Activated T-helper 9 cell treated with anti-CD3 and anti-CD28 coated beads, Interleukin-2, amount 50 U/mL, for 16 hours (primary cell): ENCODE results near the gene UBE2H.
"Not testable (repeated sequence)": the region's sequence is repeated elsewhere in the genome, so short reads cannot be mapped to it uniquely, and the experiment has no call there.

Source experiments
- DNase-seq: peaks from one replicate; pipeline ENCODE4 v3.0.0-alpha.2; 2020; ENCODE audit warnings: low read depth

Gene UBE2H

DNA sequence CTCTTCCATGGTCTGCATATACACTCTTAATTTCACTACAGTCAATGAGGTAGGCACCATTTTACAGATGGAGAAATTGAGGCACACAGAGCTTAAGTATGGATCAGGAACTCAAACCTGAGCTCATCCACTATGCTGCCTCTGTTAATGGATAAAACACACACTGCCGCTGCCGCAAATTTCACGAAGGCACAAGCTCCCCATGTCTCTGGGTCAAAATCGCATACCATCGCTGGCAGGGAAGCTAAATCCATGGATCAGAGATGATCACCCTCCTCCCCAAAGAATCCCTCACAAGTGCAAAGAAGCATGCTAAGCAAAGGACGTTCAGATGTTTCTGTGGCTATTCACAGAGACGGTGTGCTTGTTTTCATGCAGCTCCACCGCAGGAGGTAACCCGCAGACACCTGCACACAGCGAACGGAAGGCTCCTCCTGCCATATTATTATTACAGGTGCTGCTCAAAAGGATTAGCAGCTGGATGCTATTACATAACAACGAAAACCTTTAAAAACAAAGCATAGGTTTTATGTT is 109.3 kb downstream of the UBE2H start:
- DNase-seq = no peak

DNA sequence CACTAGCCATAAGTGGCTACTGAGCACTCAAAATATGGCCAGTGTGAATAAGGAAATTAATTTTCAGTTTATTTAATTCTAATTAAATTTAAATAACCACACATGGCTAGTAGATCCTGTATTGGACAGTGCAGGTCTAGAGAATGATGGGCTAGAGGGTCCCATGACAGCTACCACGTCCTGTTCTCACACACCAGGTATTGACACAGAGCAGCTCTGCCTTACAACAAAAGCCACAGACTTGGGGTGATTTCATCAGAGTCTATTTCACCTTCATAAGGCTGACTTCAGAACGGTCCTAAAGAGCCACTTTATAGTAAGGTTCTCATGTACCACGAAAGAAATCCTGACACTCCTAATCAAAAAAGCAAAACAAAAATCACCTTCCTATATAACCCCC is 111.3 kb downstream of the UBE2H start:
- DNase-seq = no peak

DNA sequence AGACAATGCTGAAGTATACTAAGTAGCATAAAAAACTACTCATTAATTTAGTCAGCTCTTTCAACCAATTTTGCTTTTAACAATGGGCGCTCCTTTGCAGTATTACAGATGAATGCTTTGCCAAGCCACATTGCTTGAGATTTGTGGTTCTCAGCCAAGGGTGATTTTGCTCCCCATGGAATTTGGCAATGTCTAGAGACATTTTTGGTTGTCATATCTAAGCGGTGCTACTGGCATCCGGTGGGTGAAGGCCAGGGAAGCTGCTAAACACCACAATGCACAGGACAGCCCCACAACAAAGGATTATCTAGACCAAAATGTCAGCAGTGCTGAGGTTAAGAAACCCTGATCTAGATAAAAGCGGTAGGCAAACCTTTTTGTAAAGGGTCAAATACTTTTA is 112.0 kb downstream of the UBE2H start:
- DNase-seq = no peak

DNA sequence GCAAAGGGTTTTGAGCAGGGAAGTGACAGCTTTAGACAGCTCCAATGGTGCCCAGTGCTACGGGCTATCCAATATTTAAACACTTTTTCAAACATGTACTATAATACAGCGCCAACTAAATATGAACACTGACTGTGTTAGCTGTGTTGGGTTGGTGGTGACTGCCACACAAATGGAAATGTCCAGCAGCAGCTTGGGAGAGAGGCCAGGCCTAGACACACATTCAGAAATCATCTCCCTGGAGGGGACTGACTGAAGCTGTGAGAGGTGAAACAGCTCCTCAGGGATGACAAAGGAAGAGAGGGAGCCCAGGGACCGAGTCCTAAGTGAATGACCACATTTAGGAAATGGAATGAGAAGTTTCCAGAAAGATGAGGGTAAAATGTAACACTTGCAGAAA is 115.8 kb downstream of the UBE2H start:
- no peak for DNase-seq

DNA sequence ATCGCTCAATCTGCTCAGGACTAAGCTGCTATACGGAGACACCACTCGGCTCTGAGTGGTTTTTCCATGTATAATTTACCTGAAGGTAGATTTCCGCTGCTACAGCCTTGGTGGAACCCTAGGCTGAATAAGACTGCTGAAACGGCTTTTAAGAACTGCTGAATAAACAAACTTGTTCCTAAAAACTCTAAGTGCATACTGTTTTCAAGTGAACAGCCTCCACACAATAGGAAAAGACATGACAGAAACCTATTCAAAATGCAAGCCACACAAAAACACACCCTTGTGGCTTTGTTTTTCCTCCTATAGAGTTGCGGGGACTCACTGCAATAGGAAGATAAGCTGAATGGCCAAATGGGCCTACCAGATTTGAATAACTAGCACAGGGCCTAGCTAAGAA is 117.2 kb downstream of the UBE2H start:
- DNase-seq = no peak

DNA sequence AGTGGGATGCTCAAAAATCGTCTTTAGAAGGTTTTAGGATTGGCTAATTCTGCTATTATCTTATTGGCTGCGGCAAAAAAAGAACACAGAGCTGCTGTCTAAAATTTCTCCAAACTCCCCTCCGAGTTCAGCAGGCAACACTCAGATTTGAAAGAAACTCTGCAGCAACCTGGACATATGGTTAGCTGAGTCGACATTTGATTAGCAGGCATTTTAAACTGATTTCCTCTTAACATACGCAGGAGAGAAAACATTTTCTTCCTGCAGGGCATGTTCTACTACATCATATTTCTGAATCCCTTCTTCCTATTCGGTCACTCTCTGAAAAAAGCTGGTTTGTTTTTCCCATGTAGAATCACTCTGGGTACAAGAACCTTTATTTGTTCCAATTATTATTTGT is 119.4 kb downstream of the UBE2H start:
- not testable (repeated sequence) for DNase-seq

DNA sequence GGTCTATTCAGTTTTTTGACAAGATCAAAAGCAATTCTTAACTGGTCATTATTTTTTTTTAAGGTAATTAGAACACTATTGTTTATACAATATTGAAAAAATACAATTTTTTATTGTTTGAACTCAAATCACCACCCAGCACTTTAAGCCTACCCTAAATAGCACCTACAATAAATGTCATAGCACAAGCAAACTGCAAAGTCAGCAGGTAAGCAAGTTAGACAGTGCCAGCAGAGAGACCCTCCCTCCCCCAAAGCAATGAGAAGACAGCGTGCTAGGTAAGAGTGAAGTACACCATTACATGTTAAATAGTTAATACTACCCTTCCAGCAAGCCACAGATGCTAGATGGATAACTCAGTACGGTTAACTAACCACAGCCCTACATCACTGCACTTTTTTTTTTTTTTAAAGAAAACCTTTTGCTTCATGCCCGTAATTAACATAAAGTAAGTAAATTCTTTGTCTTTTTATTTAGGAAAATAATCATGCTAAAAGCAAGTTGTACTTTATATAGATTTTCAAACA is 120.0 kb downstream of the UBE2H start:
- DNase-seq = no peak

DNA sequence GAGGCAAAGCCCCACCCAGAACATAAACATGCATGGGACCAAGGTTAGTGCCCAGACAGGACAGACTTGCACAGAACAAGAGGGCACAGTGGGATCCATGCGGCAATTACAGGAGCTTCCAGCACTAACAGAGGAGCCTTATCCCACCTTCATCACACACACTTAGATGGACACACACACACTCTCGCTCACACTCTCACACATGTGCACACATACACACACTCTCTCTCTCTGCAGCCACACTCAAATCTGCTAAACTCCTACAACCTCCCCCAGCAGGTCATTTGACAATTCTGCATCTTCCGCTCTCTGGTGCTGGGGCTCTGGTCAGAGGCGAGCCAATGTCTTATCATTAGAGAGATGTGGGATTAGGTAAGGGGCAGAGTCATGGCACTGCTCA is 120.5 kb downstream of the UBE2H start:
- no peak for DNase-seq

DNA sequence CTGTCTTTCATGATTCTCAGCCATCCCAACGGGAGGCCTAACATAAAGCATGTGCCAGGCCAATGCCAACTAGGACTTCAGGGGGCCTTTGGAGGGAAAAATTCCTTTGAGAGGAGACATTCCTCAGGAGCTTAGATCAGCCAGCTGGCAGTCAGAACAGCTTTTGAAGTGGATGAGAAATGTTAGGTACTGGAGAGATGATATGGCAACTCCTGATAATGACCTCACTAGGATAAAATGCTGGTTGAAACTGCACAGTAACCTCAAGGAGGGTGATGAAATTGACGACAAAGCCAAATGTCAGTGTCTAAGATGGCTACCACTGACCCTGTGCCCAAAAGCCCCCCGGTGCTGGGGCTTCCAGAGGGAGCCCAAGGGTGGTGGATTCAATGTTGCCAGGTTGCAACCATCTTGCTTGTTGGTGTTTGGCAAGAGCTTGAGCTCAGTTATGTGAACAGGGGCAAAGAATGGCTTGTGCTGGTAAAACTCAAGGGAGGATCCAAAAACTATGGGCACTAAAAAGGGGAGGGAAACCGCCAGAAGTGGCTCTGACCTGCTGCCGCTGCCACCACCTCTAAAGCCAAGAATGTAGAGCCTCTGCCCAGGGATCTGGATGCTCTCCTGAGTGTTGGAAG is 121.2 kb downstream of the UBE2H start:
- no peak for DNase-seq

DNA sequence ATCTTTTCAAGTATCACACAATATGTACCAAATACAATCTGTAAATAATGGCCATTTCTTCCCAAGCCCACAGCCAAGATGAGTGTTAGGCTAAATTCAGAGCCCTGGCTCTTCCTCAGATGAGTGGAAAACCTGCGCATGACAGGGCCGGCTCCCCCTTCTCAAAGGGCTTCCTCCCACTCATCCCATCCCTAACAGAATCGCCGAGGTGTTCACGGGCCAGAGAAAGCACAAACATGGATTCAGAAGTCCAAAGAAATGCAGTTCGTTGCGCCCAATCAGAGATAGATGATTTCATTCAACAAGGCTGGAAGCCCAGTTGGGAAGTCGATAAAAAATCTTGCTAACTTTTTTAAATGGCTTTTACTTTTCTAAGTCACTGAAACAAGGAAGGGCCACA is 121.8 kb downstream of the UBE2H start:
- no peak for DNase-seq

DNA sequence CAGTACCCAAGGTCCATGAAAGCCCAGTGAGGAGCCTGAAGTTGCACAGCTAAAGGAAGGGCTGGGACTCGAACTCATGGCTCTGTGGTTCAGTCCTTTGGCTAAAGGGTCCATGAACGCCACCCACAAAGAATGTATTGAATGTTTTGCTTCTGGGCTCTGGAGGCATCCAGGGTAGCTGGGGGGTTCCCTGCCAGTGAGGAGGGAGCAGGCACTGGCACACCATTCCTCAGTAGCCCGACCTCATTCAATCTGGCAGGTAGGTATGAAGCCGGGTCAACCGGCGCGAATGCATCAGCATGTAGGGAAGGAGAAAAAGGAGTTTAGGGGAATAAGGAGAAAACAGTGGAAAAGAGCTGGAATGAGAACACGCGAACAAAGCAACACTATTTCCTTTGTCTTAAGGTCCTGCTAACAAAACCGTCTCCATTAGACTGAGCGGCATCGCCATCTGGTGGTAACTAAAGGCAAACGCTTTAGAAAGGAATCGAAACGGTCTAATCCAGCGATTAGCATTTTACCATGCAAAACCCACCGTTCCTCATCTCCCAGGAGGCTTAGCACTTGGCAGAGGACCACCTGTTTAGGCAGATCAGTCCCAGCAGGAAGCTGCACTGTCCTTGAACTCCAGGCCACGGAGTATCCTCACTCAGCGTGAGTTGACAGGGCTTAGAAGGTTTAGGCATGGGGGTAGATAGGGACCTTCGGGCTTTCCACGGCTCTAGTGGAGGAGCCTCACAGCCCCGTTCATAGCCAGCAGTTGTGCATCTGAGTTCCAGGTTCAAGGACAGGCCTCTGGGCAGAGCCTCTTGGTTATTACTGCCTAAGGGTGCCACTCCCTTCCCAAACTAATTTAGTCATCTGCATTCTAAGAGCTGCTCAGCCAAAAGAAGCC is 122.8 kb downstream of the UBE2H start:
- peak; percentile 16 for DNase-seq

DNA sequence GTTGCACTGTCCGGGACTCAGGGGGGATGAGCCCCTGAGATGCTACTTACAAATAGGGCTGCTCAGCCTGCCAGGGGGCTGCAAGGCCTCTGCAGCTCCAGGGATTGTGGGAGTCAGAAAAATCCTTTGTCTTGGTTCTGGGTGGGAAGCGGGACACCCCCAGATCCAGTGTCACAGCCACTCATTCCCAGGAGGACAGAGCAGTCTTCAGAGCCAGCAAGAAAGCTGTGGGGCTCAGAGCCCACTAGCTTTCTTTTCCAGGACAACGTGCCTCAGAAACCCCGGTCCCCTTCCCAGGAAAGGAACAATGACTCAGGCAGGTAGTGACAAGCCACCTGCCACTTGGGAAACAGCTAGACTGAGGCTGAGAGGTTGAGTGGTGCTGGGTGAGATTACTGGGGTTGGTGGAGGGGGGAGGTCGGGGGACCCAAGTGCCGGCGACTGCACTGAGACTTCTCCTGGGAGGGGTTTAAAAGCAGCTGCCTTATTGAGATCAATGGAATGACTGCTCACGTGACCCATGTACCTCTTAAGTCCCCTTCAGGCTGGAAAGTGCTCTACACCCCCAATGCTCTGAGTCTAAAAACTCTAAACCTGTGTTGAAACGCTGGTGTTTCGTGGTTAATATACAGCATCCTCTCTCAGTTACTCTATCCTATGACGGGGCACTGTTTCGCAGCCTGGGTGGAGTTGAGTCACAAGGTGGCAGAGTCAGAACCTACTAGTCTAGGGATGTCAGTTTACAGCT is 123.6 kb downstream of the UBE2H start:
- DNase-seq = no peak

DNA sequence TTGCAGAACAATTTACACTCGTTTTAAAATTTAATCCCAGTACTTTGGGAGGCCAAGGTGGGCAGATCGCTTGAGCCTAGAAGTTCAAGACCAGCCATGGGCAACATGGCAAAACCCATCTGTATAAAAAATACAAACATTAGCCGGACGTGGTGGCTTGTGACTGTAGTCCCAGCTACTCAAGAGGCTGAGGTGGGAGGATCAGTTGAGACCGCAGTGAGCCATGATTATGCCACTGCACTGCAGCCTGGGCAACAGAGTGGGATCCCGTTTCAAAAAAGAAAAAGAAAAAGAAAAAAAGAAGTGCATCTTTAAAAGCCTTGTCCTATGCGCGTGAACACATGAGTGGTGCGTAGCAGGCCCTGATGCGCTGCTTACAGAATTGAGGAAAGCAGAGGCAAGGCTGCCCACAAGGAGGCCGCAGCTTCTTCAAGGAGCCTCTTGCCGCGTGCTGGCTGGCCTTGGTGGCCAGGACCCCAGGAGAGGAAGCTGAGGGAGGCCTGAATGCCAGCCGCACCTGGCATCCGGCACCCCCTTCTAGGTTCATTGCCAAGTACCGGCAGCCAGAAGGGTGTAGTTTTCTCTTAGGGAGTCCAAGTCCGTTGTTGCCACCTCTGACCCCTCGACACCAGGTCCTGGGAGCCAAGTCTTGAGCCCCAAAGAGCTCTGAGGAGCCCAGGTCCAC is 124.5 kb downstream of the UBE2H start:
- DNase-seq = no peak

DNA sequence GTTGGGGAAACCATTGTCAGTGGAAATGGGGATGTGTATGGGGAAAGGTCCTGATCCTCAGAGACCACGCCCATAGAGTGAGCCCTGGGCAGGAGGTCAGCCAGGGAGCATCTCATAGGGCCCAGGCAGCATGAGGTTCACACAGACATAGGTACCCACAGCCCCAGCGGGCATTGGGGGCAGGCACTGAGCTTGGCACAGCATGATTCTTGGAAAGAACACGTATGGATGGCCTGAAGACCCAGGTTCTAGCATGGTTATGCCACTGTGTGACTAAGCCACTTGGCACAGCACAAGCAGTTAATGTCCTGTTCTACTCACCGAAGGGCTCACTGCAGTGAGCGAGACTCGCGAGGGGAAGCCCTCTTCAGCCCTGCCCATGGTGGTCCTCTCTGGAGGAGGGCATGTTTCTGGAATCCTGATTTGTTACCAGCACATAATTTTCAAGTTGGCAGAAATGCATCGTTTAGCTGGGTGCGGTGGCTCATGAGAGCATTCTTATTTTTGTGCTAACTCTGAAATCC is 125.2 kb downstream of the UBE2H start:
- DNase-seq = no peak

DNA sequence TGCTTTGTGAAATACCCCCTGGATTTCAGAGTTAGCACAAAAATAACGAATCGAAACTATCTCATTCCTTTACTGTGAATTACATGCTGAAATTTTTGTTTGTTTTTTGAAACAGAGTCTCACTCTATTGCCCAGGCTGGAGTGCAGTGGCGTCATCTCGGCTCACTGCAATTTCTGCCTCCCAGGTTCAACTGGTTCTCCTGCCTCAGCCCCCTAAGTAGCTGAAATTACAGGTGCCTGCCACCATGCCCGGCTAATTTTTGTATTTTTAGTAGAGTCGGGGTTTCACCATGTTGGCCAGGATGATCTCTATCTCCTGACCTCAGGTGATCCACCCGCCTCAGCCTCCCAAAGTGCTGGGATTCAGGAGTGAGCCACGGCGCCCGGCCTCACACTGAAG is 125.9 kb downstream of the UBE2H start:
- not testable (repeated sequence) for DNase-seq

DNA sequence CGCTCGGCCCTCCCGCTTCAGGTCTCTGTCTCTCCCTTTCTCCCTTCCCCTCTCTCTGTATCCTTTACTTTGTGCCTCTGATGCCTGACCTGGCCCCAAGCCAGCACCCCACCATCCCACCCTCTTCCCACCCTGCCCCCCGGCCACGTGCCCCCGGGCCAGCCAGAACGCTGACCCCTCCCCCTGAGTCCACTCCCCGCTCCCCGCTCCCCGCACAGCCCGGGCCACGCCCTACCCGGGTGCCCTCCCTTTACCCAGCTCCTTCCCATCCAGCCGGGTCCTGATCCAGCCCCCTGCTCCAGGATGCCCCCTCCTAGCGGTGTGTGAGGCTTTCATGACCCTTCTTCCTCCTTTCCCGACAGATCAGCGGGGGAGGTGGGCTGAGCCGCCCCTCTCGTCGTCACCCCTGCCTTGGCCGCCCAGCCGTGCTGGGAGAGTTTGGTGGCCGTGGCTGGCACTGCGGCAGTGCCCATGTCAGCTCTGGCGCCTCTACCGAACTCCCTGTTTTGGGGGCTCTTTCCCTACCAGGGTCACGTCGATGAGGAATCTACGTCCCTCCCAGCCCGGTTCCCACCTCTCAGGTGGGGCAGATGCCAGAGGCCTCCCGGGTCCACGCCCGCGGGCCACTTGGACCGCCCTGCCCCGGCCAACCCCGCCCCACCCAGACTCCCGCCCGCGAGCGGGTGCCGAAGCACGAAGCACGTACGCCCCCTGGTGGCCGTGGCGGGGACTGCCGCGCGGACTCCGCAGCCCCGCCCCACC is 127.4 kb downstream of the UBE2H start:
- DNase-seq = peak; percentile 87

DNA sequence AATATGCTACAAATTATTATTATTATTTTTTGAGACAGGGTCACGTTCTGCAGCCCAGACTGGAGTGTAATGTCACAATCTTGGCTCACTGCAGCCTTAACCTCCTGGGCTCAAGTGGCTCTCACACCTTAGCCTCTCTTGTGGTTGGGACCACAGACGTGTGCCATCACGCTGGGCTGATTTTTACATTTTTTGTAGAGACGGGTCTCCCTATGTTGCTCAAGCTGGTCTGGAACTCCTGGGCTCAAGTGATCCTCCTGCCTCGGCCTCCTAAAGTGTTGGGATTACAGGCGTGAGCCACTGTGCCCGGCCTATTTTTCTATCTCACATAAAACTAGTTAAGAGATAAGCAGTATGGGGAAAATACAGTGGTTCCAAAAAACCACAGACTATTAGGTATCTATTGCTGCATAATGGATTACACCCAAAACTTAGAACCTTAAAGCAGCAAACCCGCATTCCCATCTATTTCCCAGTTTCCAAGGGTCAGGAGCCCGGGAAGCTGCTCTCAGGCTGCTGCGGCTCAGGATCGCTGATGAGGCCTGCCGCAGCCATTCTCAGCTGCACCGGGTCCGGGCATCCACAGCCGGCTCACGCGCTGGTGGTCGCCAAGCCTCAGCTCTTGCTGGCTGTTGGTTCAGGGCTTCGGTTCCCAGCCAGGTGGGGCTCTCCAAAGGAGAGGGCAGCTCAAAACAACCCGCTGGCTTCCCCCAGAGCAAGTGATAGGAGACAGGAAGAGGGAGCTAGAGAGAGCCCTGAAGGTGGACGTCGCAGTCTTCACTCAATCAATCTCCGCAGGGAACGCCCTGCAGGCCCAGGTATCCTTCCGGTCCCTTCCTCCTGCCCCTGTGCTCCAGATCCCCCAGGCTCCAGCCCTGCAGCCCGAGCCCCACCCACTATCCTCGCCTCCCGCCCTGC is 128.2 kb downstream of the UBE2H start:
- no peak for DNase-seq

DNA sequence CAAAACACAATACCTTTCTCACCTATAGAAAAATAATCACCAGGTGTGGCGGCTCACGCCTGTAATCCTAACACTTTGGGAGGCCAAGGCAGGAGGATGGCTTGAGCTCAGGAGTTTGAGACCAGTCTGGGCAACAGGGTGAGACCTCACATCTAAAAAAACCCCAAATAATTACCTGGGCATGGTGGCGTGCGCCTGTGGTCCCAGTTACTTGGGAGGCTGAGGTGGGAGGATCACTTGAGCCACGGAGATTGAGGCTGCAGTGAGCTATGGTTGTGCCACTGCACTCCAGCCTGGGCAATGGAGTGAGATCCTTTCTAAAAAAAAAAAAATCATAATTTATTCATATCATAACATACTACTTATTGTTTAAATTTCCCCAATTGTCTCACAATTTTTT is 129.6 kb downstream of the UBE2H start:
- DNase-seq = not testable (repeated sequence)

DNA sequence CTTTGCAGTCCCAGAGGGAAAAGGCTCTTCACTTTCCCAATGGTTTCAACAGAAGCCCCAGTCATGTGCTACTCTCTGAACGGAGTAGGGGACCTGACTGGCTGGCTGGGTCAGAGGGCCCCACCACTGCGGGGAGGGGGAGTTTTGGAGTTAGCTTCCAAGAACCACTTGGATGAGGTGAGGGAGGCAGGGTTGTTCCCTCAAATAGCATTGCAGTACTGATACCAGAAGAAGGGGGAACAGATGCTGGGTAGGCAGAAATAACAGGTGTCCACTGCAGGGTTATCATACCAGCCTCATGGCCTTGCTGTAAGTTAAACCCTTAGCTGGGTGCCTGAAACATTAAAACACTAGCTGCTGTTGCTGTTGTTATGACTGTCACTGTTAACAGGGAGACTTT is 131.3 kb downstream of the UBE2H start:
- no peak for DNase-seq

DNA sequence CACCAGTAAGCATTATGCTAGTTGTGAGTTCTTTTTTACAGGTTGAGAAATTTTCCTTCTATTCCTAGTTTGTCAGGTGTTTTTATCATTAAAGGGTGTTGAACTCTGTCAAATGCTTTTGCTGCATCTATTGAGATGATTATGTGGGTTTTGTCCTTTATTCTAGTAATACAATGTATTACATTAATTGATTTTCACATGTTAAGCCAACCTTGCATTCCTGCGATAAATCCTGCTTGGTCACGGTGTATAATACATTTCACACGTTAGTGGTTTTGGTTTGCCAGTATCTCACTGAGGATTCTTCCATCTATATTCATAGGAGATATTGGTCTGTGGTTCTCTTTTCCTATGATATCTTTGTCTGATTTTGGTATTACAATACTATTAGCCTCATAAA is 136.0 kb downstream of the UBE2H start:
- no peak for DNase-seq
